GM18909 (cell line): ENCODE data around the gene MRPL20.
"Not testable (repeated sequence)": the region's sequence is repeated elsewhere in the genome, so short reads cannot be mapped to it uniquely, and the experiment has no call there.

Source experiments
- ATAC-seq: cut with Tn5 transposase; IDR thresholded peaks from one replicate; pipeline ENCODE4 v1.9.1; 2021; ENCODE audit warnings: mild to moderate bottlenecking; ENCODE audit not compliant: unreplicated experiment, poor library complexity

The MRPL20 gene

DNA sequence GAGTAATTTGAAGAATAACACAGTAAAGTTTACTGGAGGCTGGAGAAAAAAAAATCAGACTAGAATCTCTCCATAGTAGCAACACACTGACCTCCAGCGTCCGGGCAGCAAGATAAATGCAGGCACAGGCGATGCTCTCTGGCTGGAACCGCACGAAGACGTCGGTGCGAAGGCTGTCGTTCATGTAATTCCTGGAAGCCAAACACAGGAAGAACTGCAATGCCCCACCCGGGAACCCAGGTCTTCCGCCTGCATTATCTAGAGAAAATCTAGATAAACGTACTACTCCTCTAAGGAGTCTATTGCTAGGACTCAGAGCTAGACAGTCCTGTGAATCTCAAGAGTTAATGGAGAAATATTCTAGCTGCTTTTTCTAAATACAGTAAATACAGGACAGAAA, 16.4 kb downstream of the MRPL20 start:
- ATAC-seq = no peak

DNA sequence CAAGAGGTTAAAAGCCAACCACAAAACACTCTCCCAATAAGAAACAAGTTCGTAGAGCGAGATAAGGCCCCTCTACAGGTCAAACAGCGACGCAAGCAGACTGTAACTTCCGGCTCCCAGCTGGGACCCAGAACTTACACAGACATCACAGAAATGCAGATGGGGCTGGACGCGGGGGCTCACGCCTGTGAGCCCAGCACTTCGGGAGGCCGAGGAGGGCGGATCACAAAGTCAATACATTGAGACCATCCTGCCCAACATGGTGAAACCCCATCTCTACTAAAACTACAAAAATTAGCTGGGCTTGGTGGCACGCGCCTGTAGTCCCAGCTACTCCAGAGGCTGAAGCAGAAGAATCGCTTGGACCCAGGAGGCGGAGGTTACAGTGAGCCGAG, 19.0 kb downstream of the MRPL20 start:
- ATAC-seq = no peak

DNA sequence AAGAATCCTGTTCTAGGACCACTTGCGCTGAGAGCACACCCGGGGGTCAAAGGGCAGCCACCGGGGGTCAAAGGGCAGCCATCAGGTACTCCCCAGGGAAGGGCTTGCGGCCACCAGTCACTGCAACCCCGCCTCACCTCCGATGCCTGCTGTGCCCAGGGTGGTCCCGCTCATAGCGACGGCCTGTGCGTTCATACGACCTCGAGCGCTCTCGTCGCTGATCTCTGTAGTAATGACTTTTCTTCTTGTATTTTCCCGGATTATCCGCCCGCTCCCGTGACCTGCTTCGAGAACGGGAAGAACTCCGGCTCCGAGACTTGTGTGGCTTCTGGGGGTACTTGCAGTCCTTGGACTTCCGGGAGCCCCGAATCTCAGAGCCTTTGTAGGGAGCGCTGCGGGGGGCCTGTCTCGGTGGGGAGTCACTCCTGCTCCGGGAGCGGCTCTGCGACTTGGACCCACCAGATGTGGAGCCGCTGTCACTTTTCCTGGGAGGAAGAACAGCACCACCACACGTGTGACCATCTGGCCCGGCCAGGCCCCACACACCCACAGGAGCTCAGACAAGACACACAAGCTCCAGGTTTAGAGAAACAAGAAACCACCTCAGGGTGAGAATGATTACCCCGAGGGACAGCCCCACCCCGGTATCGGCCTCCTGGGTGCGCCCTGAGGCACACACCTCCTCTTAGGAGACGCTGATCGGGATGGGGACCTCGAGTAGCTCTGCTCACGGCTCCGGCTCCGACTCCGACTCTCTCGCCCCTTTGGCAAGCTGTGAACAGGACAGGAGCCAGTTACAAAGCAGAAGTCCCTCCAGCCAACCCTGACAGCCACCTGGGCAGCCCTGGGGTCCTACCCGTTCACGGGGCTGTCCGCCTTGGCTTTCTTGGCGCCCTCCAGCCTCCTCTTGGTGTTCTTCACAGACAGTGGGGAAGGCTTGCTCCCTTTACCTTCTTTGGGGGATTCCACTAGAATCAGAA, 19.7 kb downstream of the MRPL20 start:
- ATAC-seq = no peak

DNA sequence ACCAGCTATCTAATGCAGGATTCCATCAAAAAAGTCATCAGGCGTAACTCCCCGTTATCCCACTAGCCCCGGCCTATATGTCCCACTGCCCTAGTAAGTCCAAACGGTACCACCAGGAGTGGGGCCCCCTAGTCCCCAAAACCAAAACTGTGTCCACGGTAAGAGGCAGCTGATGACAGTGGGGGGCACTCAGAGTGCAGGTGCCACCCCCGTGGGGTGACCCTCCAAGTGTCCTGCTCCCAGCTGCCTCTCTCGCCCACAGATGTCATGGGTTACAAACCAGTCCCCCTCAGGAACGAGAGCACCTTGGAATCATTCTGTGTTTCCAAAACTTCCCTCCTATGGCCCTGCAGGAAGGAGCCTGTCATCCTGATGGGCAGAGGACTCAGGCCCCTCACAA, 21.2 kb downstream of the MRPL20 start:
- no peak for ATAC-seq

DNA sequence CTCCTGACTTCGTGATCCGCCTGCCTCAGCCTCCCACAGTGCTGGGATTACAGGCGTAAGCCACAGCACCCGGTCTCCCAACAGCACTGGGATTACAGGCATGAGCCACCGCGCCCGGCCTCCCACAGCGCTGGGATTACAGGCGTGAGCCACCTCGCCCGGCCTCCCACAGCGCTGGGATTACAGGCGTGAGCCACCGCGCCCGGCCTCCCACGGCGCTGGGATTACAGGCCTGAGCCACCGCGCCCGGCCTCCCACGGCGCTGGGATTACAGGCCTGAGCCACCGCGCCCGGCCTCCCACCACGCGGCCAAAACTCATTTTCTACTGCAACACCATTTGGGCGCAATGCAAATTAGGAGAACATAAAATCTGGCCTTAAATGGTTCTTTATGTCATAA, 21.8 kb downstream of the MRPL20 start:
- not testable (repeated sequence) for ATAC-seq

DNA sequence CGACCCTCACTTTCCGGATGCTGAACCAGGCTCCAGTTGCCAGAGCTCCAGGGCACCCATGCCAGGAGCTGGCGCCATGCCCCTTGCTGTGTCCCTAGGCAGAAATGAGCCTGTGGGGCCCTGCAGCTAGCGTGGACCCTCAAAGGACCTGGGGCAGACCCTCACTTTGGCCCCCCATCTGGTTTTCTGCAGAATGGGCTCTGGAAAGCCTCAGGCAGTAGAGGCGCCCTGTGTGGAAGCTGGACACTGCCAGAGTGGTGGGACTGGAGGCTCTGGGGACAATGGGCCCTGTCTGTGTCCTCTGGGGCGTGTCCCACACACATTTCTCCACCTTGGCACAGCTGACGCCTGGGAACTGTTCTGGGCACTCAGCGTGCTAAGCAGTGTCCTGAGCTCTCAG, 25.8 kb downstream of the MRPL20 start:
- no peak for ATAC-seq

DNA sequence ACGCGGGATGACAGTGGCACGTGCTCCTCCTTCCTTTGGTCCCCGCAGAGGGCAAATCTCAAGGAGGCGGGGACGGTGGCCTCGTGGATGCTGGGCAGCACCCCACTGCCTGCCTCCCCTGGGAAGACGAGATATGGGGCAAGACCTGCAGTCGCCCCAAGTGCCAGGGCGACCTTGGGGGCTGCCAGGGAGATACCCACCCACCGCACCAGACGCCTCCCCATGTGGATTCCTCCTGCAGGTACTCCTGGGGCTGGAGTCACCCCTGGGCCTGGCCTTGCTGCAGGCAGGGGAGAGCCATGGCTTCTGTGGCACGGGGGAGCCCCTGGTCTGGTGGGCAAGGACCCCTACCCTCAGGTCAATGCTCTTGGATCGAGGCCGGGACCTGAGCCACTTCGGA, 26.2 kb downstream of the MRPL20 start:
- no peak for ATAC-seq

DNA sequence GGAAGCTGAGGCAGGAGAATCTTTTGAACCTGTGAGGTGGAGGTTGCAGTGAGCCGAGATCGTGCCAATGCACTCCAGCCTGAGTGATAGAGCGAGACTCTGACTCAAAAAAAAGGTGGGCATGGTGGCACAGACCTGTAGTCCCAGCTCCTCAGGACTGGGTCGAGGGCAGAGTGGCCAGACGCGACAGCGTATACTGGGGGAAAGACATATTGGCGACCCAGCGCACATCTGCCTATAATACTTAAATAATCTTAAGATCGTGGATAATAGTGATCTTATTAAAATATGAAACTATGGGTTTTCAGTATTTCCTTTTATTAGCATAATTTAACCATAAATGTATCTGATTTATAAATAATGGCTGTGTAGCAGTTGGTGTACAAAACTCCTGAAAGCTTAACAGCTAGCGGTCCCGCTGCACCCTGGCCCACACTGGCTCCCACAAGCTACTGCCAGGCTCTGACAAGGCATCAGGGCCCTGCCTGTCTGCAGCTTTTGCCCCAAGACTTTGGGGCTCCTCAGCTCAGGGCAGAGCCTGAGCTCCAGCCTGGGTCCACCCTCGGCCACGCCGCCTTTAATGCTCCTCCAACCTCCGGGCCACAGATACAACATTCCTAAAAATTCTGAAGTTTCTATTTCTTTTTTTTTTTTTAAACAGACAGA, 29.4 kb downstream of the MRPL20 start:
- no peak for ATAC-seq

DNA sequence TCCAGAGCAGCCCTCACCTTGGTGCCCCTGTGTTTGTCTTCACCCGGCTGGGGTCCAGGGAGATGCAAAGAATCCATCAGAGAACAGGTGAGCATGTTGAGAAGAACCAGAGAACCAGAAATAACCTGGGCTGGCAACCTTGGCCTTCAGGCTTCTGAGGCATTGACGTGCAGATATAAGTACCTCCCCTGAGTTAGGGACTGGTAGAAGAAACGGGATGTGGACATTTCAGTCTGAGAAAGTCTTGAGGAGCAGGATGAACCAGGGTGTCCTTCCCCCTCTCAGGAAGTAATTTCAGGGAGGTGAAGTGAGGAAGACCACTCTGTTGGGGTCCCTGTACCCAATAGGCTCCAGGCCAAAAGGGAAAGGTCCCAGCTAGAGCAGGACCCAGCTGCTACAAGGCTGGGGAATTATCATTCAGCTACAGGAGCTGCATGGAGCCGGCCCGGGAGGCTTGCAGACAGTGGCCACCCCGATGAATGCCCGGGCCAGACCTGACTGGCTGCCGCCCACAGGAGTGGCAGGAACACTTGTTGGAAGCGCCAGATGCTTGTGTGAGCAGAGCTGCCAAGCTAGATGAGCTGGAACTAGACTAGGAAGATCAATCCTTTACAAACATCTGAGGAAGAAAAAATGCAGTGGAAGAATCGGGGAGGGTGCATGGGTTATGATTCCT, 30.4 kb downstream of the MRPL20 start:
- no peak for ATAC-seq

DNA sequence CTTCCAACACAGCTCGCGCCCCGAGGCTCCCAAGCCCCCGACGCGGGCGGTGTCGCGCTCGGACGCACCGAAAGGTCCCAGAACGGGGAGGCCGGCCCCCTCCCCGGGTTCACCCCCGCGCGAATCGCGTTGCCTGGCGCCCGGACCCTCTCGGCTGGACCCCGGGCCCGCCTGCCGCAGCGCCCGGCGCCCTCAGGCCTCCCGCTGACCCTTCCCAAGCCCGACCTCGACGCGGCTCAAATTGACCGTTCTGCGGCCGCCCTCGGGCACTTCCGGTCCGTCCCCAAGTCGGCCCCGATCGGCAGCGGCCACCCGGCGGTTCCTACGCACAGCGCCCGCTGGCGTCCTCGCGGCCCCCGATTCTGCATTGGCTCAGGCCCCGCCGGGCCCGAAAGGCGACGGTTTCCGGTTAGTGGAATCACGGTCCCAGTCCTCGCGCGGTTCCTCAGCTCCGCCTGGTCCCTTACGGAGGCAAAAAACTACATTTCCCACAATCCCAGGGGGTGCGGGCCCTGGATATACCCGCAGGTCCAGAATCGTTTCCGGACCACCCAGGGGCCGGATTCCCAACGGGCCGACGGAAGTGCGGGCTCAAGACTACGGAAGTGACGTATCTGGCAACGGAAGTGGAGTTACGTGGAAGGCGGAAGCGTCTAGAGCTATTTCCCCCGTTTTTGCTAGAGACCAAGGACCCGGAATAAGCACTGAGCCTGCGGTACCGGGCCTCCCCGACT, 32.0 kb downstream of the MRPL20 start, which contains the start of gene AURKAIP1:
Gene AURKAIP1 (minus strand): TSS at position 279 of the 734 bp plus-strand sequence. CDS start 451 bp downstream, outside the sequence.
- peak; percentile 88 for ATAC-seq

DNA sequence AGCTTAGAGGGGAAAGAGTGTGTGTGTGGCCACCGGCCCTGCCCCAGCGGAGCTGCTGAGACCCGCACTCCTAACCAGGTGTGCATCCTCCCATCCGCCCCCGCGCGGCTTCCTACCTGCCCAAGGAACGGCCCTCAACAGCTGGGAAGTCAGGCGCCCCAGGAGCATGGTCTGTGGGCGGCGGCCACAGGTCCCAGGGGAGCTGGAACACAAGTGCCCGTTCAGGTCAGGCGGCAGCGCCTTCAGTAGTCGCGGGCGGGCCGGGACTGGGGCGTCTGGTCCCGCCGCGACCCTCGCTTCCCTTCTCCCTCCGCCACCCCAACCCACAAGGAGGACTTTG, 32.5 kb downstream of the MRPL20 start:
- ATAC-seq = peak; percentile 10

DNA sequence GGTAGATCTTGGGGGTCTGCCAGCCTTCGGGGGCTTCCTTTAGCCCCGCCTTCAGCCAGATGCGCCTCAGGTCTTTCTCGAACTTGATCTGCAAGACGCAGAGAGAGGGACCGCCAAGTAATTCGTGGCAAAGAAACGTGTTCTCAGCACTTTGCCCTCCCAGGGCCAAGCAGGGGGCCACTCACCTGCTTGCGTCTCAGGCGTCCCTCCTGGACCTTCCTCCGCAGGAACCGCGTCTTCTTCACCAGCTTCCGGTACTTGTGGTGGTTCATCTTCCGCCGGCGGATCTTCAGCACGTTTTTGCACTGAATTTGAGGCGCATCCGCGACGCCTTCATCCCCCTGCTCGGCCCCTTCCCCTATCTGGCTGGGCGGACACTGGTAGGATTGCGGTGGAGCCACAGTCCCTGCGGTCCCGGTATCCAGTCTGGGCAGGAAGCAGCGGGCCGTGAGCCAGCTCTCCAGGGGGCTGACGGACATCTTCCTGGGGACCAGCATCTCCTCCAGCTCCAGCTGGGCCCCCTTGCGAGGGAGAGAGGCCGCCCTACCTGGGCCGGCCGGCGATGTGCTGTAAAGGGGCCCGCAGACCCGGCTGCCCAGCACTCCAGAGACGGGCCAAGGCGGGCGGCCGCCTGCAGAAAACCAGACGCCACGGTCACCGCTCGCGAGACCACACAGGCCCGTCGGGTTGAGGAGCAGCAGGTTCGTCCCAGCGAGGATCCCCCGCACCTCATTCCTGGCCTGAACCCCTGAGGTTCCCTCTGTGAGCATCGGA, 33.1 kb downstream of the MRPL20 start:
- ATAC-seq = no peak

DNA sequence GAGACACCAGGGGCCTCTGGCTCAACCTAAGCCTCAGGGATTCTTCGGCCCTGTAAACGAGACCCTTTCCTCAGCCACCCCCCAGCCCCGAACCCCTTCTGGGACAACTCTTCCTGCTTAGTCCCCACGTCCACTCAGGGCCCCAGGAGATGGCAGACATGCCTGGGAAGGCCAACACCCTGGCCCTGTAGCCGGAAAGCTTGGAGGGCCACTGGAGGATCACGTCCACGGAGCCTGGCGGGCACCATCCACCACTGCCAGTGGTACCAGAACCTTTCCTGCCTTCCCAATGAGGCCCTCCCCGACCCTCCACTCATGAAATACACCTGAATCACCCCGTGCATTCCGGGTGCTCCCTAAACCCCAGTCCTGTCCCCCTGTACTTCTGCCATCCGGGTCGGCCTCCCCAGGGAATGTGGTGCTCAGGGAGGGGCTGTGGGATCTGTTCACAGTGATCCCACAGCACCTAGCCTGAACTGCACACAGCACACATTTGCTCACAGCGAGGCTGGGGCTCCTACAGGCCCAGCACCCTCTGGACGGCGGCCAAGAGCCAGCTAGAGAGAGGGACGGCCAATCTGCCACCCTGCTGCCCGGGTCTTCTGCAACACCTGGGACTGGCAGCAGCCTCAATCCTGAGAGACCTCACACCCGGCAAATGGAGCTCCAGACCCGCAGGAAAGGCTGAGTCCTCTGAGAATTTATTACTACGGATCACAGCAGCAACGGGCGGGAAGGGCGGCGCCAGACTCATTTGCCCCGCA, 33.9 kb downstream of the MRPL20 start:
- ATAC-seq = no peak

DNA sequence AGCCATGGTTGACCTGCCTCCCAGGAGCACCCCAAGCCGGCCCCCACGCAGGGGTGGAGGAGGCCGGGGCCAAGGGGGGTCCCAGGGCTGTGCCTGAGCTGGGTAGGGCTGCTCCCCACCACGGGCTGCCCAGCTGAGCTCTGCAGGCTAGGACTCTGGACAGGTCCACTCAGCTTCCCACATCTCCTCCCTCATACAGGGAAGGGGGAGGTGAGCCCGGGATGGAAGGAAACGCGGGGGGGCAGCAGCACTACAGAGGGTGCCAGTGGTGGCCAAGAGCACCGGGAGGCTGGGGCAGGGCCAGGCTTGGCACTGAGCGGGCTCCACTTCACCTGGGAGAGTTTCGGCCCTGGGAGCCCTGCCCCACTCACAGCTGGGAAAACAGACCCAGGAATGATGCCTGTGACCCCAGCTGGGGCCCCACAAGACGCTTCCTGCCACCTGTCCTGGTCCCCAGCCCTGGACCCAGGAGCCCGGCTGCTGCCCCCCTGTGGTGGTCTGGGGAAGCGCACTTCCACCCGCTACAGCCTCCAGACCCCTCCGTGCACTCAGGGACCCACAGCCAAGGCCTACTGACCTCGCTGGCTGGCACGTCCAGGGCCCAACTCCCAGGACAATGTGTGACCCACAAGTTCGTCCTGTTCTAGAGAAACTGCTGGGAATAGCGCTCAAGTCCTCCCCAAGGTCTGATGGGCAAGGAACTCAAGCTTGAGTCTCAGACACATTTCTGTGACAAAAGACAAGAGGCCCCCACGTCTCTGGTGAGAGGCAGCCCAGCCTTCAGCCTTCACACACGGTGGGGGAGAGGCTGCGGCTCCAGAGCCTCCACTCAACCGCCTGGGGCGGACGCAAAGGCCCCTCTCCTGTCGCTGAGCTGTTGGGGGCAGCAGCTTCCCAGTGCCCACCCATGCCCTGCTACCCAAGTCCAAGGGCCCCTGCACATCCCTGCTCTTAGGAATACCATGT, 35.1 kb downstream of the MRPL20 start:
- no peak for ATAC-seq

DNA sequence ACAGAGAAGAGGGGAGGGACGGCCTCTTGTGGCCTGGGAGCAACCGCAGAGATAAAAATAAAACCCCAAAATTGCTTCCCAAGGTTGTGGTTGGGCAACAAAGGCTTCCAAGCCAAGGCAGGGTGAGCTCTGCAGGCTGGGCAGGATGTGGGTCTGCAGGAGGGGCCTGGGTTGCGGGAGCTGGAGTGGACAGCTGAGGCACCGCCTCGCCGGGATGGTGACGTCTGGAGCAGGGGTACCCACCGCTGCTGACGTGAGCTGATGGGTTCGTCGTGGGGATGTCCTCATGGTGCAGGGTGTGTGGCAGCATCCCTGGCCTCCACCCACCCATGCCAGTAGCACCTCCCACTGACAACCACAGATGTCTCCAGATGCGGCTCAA, 35.7 kb downstream of the MRPL20 start:
- ATAC-seq = no peak

DNA sequence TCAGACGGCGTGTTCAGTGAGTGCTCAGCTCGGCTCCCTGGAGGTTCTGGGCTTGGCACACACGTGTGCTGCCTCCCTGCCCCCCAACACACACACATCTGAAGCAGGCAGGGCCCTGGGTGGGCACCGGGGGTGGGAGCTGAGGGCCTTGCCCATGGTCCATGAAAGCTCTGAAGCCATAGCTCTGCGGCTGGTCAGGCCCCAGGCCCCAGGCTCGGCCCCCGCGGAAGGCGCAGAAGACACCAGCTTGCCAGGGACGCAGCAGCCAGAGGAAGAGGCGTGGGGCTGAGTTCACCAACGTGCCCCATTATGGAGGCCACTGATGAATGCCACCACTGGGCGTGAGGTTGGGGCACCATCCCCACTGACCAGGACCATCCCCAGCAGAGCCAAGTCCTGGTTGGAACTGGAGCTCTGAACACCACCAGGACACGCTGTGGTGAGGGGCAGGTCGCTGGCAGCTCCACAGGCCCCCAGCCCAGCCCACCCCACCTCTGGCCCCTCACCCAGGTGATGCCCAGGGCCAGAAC, 36.3 kb downstream of the MRPL20 start:
- no peak for ATAC-seq

DNA sequence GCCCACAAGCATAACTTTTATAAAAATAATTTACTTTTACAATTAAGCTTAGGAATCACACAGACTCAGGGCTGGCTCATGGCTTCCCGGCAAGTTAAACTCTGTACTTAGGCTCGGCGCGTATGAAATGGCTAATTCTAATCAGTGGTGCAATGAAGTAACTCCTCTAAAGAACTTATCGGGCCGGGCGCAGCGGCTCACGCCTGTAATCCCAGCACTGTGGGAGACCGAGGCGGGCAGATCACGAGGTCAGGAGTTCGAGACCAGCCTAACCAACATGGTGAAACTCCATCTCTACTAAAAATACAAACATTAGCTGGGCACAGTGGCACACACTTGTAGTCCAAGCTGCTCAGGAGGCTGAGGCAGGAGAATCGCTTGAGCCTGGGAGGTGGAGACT, 37.0 kb downstream of the MRPL20 start:
- not testable (repeated sequence) for ATAC-seq

DNA sequence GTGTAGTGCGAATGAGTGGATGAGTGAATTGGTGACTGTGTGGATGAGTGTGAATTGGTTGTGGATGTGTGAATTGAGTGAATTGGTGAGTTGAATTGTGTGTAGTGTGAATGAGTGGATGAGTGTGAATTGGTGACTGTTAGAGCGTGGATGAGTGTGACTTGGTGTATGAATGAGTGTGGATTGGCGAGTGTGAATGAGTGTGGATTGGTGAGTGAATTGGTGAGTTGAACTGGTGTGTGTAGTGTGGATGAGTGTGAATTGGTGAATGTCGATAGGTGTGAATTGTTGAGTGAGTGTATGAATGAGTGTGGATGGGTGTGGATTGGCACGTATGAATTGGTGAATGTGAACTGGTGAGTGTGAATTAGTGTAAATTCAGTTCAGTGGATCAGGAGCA, 39.8 kb downstream of the MRPL20 start:
- ATAC-seq = no peak
